ENCODE measurements around the gene CNP. TPM values are rescaled to one million over a fixed set of nuclear protein-coding genes. Genes with fewer than 3 reads are reported as not detected.
A peak's percentile ranks its signal among the peaks of the same experiment; 100 is the strongest.

Gene CNP
- total RNA-seq, 2 donors from 2014 or later = 44.7 to 49.4 TPM

DNA sequence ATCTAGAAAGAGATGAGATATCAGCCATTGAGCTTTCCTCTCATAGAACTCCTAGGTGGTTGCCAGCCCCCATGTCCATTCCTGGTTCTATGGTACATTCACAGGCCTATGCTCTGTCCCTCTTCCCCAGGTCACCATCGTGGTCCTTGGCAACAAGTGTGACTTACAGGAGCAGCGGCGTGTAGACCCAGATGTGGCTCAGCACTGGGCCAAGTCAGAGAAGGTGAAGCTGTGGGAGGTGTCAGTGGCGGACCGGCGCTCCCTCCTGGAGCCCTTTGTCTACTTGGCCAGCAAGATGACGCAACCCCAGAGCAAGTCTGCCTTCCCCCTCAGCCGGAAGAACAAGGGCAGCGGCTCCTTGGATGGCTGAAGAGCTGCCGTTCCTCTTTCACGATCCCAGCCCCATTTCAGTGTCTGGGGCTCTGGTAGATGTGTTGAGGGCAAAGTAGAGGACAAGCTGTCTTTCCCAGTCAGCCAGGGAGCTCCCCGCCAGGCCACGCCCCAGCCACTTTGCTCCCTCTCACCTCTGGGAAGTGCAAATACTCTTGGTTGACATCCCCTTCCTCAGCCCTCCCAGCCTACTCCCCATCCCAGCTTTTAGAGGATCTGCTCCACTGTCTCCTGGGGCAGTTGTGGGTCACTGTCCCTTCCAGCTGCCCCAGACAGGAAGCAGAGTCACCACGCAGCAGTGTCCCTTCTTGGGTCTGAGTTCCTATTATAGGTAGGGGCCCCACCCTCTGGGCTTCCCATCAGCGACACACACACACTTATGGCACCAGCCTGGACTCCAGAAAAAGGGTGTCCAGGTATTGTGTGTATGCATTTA lies 57.1 kb downstream of the CNP start:
- H3K4me1 ChIP-seq = peaks cover 19% of the 10 kb centered on the region

DNA sequence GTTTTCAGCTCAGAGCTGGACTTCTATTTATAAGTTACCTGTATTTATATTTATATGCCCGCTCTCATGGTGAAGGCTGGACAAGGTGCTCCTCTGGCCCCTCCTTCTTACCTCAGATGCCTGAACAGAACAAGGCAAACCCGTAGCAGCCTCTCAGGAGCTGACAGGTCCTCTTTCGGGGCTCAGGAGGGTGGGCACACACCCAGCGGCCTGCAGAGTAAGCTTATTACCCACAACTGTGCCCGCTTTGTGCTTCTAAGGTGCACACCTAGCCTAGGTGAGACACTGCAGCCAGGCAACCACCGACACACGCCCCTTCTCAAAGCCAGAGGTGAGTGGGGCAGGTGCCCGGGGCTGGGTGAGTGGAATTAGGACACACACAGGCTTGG lies 58.6 kb downstream of the CNP start:
- DNase-seq = no peak
- Histone ChIP-seq H3K27ac (peak overlapping the region; percentile 74), H3K27me3 (no peaks in the 10 kb centered on the region), H3K36me3 (peaks cover 14% of the 10 kb centered on the region), H3K9ac (ENCODE audit: low read depth in 2 of 2, low read length in 2 of 2) (no peak overlapping the region), H3K4me1 (peaks cover 19% of the 10 kb centered on the region), H3K4me3 (no peak overlapping the region), H3K9me3 (no peaks in the 10 kb centered on the region)
- intact Hi-C loops (cut with DNase I) = loop anchor here (2.0 to 5.0 kb wide), 3 partner anchors 60 to 92 kb away; no protein-coding TSS in a partner anchor
- TF ChIP-seq, protein P1, sequence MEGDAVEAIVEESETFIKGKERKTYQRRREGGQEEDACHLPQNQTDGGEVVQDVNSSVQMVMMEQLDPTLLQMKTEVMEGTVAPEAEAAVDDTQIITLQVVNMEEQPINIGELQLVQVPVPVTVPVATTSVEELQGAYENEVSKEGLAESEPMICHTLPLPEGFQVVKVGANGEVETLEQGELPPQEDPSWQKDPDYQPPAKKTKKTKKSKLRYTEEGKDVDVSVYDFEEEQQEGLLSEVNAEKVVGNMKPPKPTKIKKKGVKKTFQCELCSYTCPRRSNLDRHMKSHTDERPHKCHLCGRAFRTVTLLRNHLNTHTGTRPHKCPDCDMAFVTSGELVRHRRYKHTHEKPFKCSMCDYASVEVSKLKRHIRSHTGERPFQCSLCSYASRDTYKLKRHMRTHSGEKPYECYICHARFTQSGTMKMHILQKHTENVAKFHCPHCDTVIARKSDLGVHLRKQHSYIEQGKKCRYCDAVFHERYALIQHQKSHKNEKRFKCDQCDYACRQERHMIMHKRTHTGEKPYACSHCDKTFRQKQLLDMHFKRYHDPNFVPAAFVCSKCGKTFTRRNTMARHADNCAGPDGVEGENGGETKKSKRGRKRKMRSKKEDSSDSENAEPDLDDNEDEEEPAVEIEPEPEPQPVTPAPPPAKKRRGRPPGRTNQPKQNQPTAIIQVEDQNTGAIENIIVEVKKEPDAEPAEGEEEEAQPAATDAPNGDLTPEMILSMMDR (IDR thresholded peaks at IDR 0.05) = peak; percentile 4

More for the DNA sequence above, 57.1 kb downstream of the CNP start:
- TF ChIP-seq, protein P1 (IDR thresholded peaks at IDR 0.05) = no peak
- Histone ChIP-seq H3K36me3 (peaks cover 14% of the 10 kb centered on the region), H3K27ac (peak overlapping the region; percentile 74), H3K27me3 (no peaks in the 10 kb centered on the region), H3K9me3 (no peaks in the 10 kb centered on the region), H3K9ac (ENCODE audit: low read depth in 2 of 2, low read length in 2 of 2) (peak overlapping the region in 1 of 2 donors; percentile 34), H3K4me3 (no peak overlapping the region)
- peak; percentile 25 for DNase-seq
- intact Hi-C loops (cut with DNase I) = loop anchor here (2.0 kb wide), 1 partner anchor 59 kb away; no protein-coding TSS in a partner anchor

DNA sequence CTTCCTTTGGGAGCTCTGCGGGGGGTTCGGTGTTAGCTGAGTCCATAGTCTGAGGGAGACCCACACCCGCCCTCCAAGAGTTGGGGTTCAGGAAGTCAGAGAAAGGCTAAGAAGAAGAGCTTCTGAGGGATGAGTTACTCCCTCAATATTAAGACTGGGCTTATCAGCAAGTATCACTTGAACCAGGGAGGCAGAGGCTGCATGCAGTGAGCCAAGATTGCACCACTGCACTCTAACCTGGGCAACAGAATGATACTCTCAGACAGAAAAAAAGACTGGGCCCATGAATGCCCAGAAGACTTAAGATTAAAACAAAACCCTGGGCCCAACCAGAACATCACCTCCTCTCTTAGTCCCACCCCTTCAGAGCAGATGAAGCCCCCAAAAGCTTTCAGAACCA lies 59.3 kb downstream of the CNP start:
- peaks cover 16% of the 10 kb centered on the region for H3K4me1 ChIP-seq
- TF ChIP-seq, protein P1 (IDR thresholded peaks at IDR 0.05) = no peak
- no peaks in the 10 kb centered on the region for H3K27me3 ChIP-seq
- DNase-seq = no peak
- no peak overlapping the region for H3K4me3 ChIP-seq
- no peak overlapping the region for H3K9ac ChIP-seq (ENCODE audit: low read depth in 2 of 2, low read length in 2 of 2)
- H3K9me3 ChIP-seq = no peaks in the 10 kb centered on the region
- intact Hi-C loops (cut with DNase I) = loop anchor here (2.0 to 5.0 kb wide), 3 partner anchors 61 to 91 kb away; no protein-coding TSS in a partner anchor
- peaks cover 14% of the 10 kb centered on the region for H3K36me3 ChIP-seq
- no peak overlapping the region for H3K27ac ChIP-seq

GRCh38 chr17:42026857-42027589 lies 60.4 kb downstream of the CNP start:
- Histone ChIP-seq H3K36me3 (peaks cover 14% of the 10 kb centered on the region), H3K4me3 (no peak overlapping the region), H3K4me1 (peaks cover 13% of the 10 kb centered on the region), H3K9ac (ENCODE audit: low read depth in 2 of 2, low read length in 2 of 2) (no peak overlapping the region), H3K27ac (no peak overlapping the region), H3K27me3 (no peaks in the 10 kb centered on the region), H3K9me3 (no peaks in the 10 kb centered on the region)
- TF ChIP-seq, protein P1 (IDR thresholded peaks at IDR 0.05) = no peak
- DNase-seq = no peak
- intact Hi-C loops (cut with DNase I) = loop anchor here (5.0 kb wide), 2 partner anchors 75 to 90 kb away; no protein-coding TSS in a partner anchor

Other genes with a start within 250 kb of the CNP start
- gene HAP1, start 232.2 kb upstream of the CNP start, total RNA-seq = under 1 TPM; 0.10 to 0.53 TPM
- 100 to 1,000 TPM; 317 to 353 TPM for gene JUP, start 180.1 kb upstream of the CNP start, total RNA-seq
- gene P3H4, start 154.8 kb upstream of the CNP start, total RNA-seq = 10 to 100 TPM in 1 of 2 donors, 1 to 10 TPM in 1; 8.5 to 16.7 TPM
- gene FKBP10, start 153.8 kb upstream of the CNP start, total RNA-seq = 10 to 100 TPM; 10.3 to 12.8 TPM
- 10 to 100 TPM; 19.5 to 20.2 TPM for gene NT5C3B, start 130.6 kb upstream of the CNP start, total RNA-seq
- gene KLHL10, start 129.0 kb upstream of the CNP start, total RNA-seq = not detected
- gene KLHL11, start 101.4 kb upstream of the CNP start, total RNA-seq = 10 to 100 TPM in 1 of 2 donors, 1 to 10 TPM in 1; 10.0 to 14.0 TPM
- gene ACLY, start 47.8 kb upstream of the CNP start, total RNA-seq = 100 to 1,000 TPM; 135 to 145 TPM
- under 1 TPM; 0.15 to 0.19 TPM for gene ODAD4, start 36.2 kb upstream of the CNP start, total RNA-seq
- gene DNAJC7, start 50.6 kb downstream of the CNP start, total RNA-seq = 100 to 1,000 TPM in 1 of 2 donors, 10 to 100 TPM in 1; 82.7 to 103 TPM
- 10 to 100 TPM; 25.8 to 26.3 TPM for gene NKIRAS2, start 53.3 kb downstream of the CNP start, total RNA-seq
- 1 to 10 TPM in 1 of 2 donors, under 1 TPM in 1; 0.84 to 1.2 TPM for gene C17orf113, start 83.8 kb downstream of the CNP start, total RNA-seq
- gene ZNF385C, start 131.7 kb downstream of the CNP start, total RNA-seq = under 1 TPM; 0.20 to 0.32 TPM
- gene DHX58, start 145.9 kb downstream of the CNP start, total RNA-seq = 10 to 100 TPM; 10.6 to 11.3 TPM
- 10 to 100 TPM; 16.9 to 59.8 TPM for gene KAT2A, start 154.6 kb downstream of the CNP start, total RNA-seq
- not detected for gene HSPB9, start 156.0 kb downstream of the CNP start, total RNA-seq
- gene RAB5C, start 188.2 kb downstream of the CNP start, total RNA-seq = 100 to 1,000 TPM; 148 to 171 TPM
- gene KCNH4, start 214.3 kb downstream of the CNP start, total RNA-seq = under 1 TPM in 1 of 2 donors, not detected in 1; 0.07 TPM
- gene HCRT, start 218.7 kb downstream of the CNP start, total RNA-seq = not detected
- 10 to 100 TPM; 20.6 to 23.0 TPM for gene GHDC, start 227.7 kb downstream of the CNP start, total RNA-seq